Trophoblast cell (in vitro differentiated cells and primary cell): ENCODE measurements around the gene RASL11B.

Experiments
- DNase-seq, 2 donors: peaks; one replicate each; pipeline ENCODE4 v3.0.0-alpha.2; 2016
- H2AFZ ChIP-seq: 2 replicates; pipeline ENCODE4 v1.6.1; 2013; ENCODE audit warnings: low read length, moderate library complexity, mild to moderate bottlenecking; ENCODE audit not compliant: insufficient read depth, poor library complexity
- H2AK5ac ChIP-seq: 2 replicates; pipeline ENCODE4 v1.6.1; 2013; ENCODE audit warnings: mild to moderate bottlenecking, low read length
- H2BK120ac ChIP-seq: 2 replicates; pipeline ENCODE4 v1.6.1; 2013; ENCODE audit warnings: low read length, mild to moderate bottlenecking, moderate library complexity; ENCODE audit not compliant: insufficient read depth, poor library complexity
- H2BK12ac ChIP-seq: 2 replicates; pipeline ENCODE4 v1.6.1; 2013; ENCODE audit warnings: mild to moderate bottlenecking, low read length, moderate library complexity
- H2BK5ac ChIP-seq: 2 replicates; pipeline ENCODE4 v1.6.1; 2013; ENCODE audit warnings: low read length, low read depth, moderate library complexity, mild to moderate bottlenecking; ENCODE audit not compliant: poor library complexity
- H3K14ac ChIP-seq: 2 replicates; pipeline ENCODE4 v1.6.1; 2013; ENCODE audit warnings: mild to moderate bottlenecking, low read length
- H3K18ac ChIP-seq: 2 replicates; pipeline ENCODE4 v1.6.1; 2013; ENCODE audit warnings: mild to moderate bottlenecking, low read length
- H3K23ac ChIP-seq: 2 replicates; pipeline ENCODE4 v1.6.1; 2013; ENCODE audit warnings: low read length
- H3K27ac ChIP-seq: 2 replicates; pipeline ENCODE4 v1.5.1; 2013; ENCODE audit warnings: low read depth, mild to moderate bottlenecking, inconsistent platforms, low read length, moderate library complexity
- H3K27me3 ChIP-seq: 2 replicates; pipeline ENCODE4 v1.6.1; 2013; ENCODE audit warnings: inconsistent platforms, mild to moderate bottlenecking, low read length, moderate library complexity; ENCODE audit not compliant: insufficient read depth
- H3K36me3 ChIP-seq, 2 experiments: 1 replicate in 1 of 2; 2 replicates in 1 of 2; pipeline ENCODE4 v1.6.1; 2013; ENCODE audit warnings: low read length in 2 of 2, mild to moderate bottlenecking in 2 of 2, moderate library complexity in 1 of 2; ENCODE audit not compliant: insufficient read depth in 2 of 2, control insufficient read depth in 1 of 2
- H3K4ac ChIP-seq: 2 replicates; pipeline ENCODE4 v1.6.1; 2013; ENCODE audit warnings: low read depth, mild to moderate bottlenecking, low read length, moderate library complexity
- H3K4me1 ChIP-seq, 2 experiments: 1 replicate in 1 of 2; 2 replicates in 1 of 2; pipeline ENCODE4 v1.6.1; 2013; ENCODE audit warnings: low read length in 2 of 2, mild to moderate bottlenecking in 2 of 2, moderate library complexity in 1 of 2; ENCODE audit not compliant: insufficient read depth in 2 of 2, control insufficient read depth in 1 of 2
- H3K4me2 ChIP-seq: 2 replicates; pipeline ENCODE4 v1.6.1; 2013; ENCODE audit warnings: inconsistent platforms, mild to moderate bottlenecking, low read length, moderate library complexity
- H3K4me3 ChIP-seq: 2 replicates; pipeline ENCODE4 v1.5.1; 2013; ENCODE audit warnings: mild to moderate bottlenecking, low read depth, low read length, inconsistent platforms
- H3K79me1 ChIP-seq: one replicate; pipeline ENCODE4 v1.6.1; 2013; ENCODE audit warnings: low read length
- H3K79me2 ChIP-seq: 2 replicates; pipeline ENCODE4 v1.6.1; 2013; ENCODE audit warnings: low read length, mild to moderate bottlenecking; ENCODE audit not compliant: control insufficient read depth, insufficient read depth, poor library complexity
- H3K9ac ChIP-seq: 2 replicates; pipeline ENCODE4 v1.6.1; 2013; ENCODE audit warnings: mild to moderate bottlenecking, low read length
- H3K9me3 ChIP-seq: 2 replicates; pipeline ENCODE4 v1.6.1; 2013; ENCODE audit warnings: low read depth, mild to moderate bottlenecking, control low read depth, inconsistent platforms, low read length; ENCODE audit not compliant: insufficient read depth
- H4K12ac ChIP-seq: 2 replicates; pipeline ENCODE4 v1.6.1; 2013; ENCODE audit warnings: low read depth, mild to moderate bottlenecking, low read length, moderate library complexity
- H4K8ac ChIP-seq: 2 replicates; pipeline ENCODE4 v1.6.1; 2013; ENCODE audit warnings: low read depth, mild to moderate bottlenecking, low read length, moderate library complexity
- H4K91ac ChIP-seq: one replicate; pipeline ENCODE4 v1.6.1; 2013; ENCODE audit warnings: low read depth, mild to moderate bottlenecking, low read length, moderate library complexity
- WGBS: extraction: QIAGEN DNeasy Blood & Tissue Kit; methylation state at CpG from one replicate; pipeline ENCODE4 v1.1.7; 2013; ENCODE audit warnings: missing lambda C conversion rate; ENCODE audit not compliant: insufficient read length, insufficient coverage; ENCODE audit errors: extremely low coverage; 5-methylcytosine and 5-hydroxymethylcytosine counted together

RASL11B gene

GRCh38 chr4:52910115-52910514 is 48.0 kb downstream of the RASL11B start:
- Histone ChIP-seq H3K4me3 (no peak overlapping the region), H4K12ac (no peak overlapping the region), H2AFZ (no peak overlapping the region)

DNA sequence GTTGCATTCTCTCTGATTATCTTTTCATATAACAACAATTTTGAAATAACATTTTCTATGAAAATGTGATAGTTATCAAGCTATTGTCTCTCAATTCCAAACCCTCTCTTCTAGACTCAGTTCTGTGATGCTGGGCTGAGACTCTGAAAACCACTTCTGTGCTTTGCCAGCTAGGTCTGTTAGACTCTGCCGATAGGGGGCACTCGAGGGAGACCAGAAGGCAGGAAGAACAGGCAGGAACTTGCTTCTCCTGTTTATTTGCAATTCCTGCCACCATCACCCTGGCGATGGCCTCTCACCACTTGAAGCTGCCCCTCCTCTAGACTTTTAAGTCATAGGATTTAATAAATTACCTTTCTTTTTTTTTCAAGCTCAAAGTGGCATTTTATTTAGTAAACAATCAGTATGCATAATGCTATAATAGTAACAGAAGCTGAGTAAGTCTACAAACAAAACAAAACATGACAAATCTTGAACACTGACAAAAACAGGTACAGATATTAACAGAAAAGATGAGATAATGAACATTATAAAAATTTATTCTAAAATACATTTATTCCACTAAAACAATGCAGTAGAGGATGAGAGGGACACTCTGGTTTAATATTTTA is 49.7 kb downstream of the RASL11B start:
- DNase-seq, result peak; percentile 83 to 96
- Histone ChIP-seq H4K12ac (no peak overlapping the region), H2AFZ (no peak overlapping the region), H3K27ac (no peak overlapping the region), H3K79me1 (peaks cover 3% of the 10 kb centered on the region), H3K4me1 (peaks cover 3 to 15% of the 10 kb centered on the region in 2 experiments), H2AK5ac (no peak overlapping the region), H3K14ac (no peak overlapping the region), H3K27me3 (no peaks in the 10 kb centered on the region), H3K4me2 (no peak overlapping the region), H4K91ac (no peak overlapping the region), H2BK5ac (no peak overlapping the region), H3K9me3 (no peaks in the 10 kb centered on the region), H3K9ac (no peak overlapping the region), H4K8ac (no peak overlapping the region), H3K4ac (no peak overlapping the region), H3K18ac (no peak overlapping the region), H2BK120ac (no peak overlapping the region), H2BK12ac (no peak overlapping the region), H3K79me2 (no peaks in the 10 kb centered on the region), H3K36me3 (no peaks in the 10 kb centered on the region), H3K23ac (no peak overlapping the region), H3K4me3 (no peak overlapping the region)
- WGBS, result no CpG with 5 or more reads among the region's 3 CpGs

More at GRCh38 chr4:52910115-52910514, 48.0 kb downstream of the RASL11B start:
- Histone ChIP-seq H4K8ac (no peak overlapping the region), H3K4me2 (no peak overlapping the region), H3K4ac (no peak overlapping the region), H3K36me3 (no peaks in the 10 kb centered on the region), H2BK5ac (no peak overlapping the region), H3K4me1 (peaks cover 3 to 10% of the 10 kb centered on the region in 2 experiments), H3K23ac (no peak overlapping the region), H2BK120ac (no peak overlapping the region), H3K14ac (no peak overlapping the region), H3K18ac (no peak overlapping the region), H3K9me3 (peaks cover 1% of the 10 kb centered on the region), H3K27me3 (no peaks in the 10 kb centered on the region), H3K79me2 (no peaks in the 10 kb centered on the region), H3K27ac (no peak overlapping the region), H4K91ac (no peak overlapping the region), H3K79me1 (peaks cover 3% of the 10 kb centered on the region), H3K9ac (no peak overlapping the region), H2AK5ac (no peak overlapping the region), H2BK12ac (no peak overlapping the region)
- peak in 1 of 2 donors; percentile 58 for DNase-seq

DNA sequence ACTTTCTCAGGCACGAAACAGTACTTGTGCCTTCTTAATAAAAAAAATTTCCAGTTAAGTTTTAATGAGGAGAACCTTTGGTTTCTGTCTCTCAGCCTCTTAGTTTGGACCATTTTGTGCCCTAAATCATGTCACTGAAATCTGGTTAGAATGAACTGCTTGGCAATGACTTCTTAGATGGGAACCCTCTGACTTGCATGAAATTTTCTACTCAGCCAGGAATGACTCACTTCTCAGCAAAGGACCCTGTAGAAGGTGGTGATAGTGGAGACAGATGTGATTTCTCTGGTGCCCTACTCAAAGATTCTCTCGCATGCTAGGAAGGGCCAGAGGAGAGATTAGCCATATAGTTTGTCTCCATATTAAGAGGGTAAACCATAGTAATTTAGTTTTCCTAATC is 50.5 kb downstream of the RASL11B start:
- Histone ChIP-seq H3K4me2 (no peak overlapping the region), H3K9me3 (no peaks in the 10 kb centered on the region), H2AFZ (no peak overlapping the region), H2BK5ac (no peak overlapping the region), H3K4me3 (no peak overlapping the region), H2BK12ac (no peak overlapping the region), H3K4me1 (peaks cover 3 to 15% of the 10 kb centered on the region in 2 experiments), H2BK120ac (no peak overlapping the region), H3K27me3 (no peaks in the 10 kb centered on the region), H3K79me2 (no peaks in the 10 kb centered on the region), H2AK5ac (no peak overlapping the region), H3K27ac (no peak overlapping the region), H3K79me1 (peaks cover 3% of the 10 kb centered on the region), H3K23ac (no peak overlapping the region), H3K14ac (no peak overlapping the region), H4K8ac (no peak overlapping the region), H3K4ac (no peak overlapping the region), H3K9ac (no peak overlapping the region), H3K18ac (no peak overlapping the region), H3K36me3 (no peaks in the 10 kb centered on the region), H4K12ac (no peak overlapping the region), H4K91ac (no peak overlapping the region)
- WGBS, result no CpG with 5 or more reads among the region's 2 CpGs
- DNase-seq, result peak in 1 of 2 donors; percentile 43

DNA sequence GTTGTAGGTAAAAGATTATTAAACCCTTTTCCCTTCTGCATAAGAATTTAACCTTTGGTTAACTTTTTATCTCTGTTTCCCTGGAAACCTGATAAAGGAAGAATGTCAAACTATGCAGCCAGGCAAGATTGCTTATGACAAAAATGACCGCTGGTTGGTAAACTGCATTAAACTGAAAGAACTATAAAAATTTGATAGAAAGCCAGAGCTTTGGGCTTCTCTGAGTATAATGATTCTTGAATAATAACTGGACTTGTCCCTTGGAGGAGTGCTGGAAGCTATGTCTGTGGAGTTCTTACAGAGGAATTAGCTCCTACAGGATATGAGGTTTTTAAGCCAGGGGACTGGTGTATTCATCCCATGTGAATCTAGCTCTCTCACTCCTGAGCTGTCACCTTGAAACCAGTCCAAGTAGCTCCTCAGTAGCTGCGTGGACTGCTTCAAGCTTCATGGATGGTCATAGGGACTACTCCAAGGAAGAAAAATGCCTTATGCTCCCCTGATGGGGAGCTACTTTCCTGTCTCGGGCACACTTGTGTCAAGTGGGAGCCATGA is 52.0 kb downstream of the RASL11B start:
- H3K4me2 ChIP-seq, result no peak overlapping the region

More for the DNA sequence above, 52.0 kb downstream of the RASL11B start:
- H2AK5ac ChIP-seq, result peak overlapping the region; percentile 18
- peak overlapping the region; percentile 4 for H3K14ac ChIP-seq
- H3K9ac ChIP-seq, result no peak overlapping the region
- H3K23ac ChIP-seq, result no peak overlapping the region
- no peak overlapping the region for H4K91ac ChIP-seq
- H3K4ac ChIP-seq, result no peak overlapping the region
- no peaks in the 10 kb centered on the region for H3K36me3 ChIP-seq
- H3K27me3 ChIP-seq, result no peaks in the 10 kb centered on the region
- peaks cover 3 to 15% of the 10 kb centered on the region in 2 experiments for H3K4me1 ChIP-seq
- H3K27ac ChIP-seq, result peak overlapping the region; percentile 24
- H2BK12ac ChIP-seq, result peak overlapping the region; percentile 18
- no peaks in the 10 kb centered on the region for H3K9me3 ChIP-seq
- H4K8ac ChIP-seq, result peak overlapping the region; percentile 13
- H2AFZ ChIP-seq, result peak overlapping the region; percentile 23
- H4K12ac ChIP-seq, result no peak overlapping the region
- no peaks in the 10 kb centered on the region for H3K79me2 ChIP-seq
- peak overlapping the region; percentile 14 for H2BK120ac ChIP-seq
- no peak overlapping the region for H3K18ac ChIP-seq
- H2BK5ac ChIP-seq, result no peak overlapping the region
- H3K79me1 ChIP-seq, result peaks cover 3% of the 10 kb centered on the region
- WGBS, result no CpG with 5 or more reads among the region's 3 CpGs
- no peak overlapping the region for H3K4me3 ChIP-seq
- DNase-seq, result peak; percentile 62 to 96
